ENCODE results near the gene COQ8B.

- TF ChIP-seq EP300 (IDR thresholded peaks at IDR 0.05) (no peak), CTCF (IDR thresholded peaks at IDR 0.05) (no peak), POLR2A (IDR thresholded peaks at IDR 0.05) (no peak), POLR2AphosphoS5 (IDR thresholded peaks at IDR 0.05) (no peak)
These were observed 39.9 kb upstream of the COQ8B start for GRCh38 chr19:40756502-40757110.

All from upper lobe of left lung (tissue), 4 donors.